ENCODE measurements around the gene OR9Q1.
A peak's percentile ranks its signal among the peaks of the same experiment; 100 is the strongest.

The OR9Q1 gene

DNA sequence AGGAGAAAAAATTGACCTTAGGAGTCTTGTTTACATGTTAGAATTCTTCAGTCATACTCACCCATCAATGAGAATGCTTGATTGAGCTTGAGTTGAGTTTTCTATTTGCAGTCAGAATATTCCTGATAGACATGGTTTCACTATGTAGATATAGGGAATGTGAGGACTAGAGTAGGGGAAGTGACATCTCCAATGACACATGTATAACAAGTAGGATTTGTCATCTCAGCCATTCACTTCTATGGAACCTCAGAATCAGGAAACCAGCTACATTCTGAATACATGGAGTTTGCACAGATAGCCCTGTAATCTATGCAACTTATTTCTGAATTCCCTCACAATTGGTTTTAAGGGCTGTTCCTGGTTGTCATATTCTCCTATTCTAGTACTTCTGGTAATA is 20.1 kb upstream of the OR9Q1 start:
- DNase-seq (ENCODE audit: low read depth), result no peak
- H3K4me3 ChIP-seq (ENCODE audit: low read length), result no peak overlapping the region
- TF ChIP-seq, protein P1, sequence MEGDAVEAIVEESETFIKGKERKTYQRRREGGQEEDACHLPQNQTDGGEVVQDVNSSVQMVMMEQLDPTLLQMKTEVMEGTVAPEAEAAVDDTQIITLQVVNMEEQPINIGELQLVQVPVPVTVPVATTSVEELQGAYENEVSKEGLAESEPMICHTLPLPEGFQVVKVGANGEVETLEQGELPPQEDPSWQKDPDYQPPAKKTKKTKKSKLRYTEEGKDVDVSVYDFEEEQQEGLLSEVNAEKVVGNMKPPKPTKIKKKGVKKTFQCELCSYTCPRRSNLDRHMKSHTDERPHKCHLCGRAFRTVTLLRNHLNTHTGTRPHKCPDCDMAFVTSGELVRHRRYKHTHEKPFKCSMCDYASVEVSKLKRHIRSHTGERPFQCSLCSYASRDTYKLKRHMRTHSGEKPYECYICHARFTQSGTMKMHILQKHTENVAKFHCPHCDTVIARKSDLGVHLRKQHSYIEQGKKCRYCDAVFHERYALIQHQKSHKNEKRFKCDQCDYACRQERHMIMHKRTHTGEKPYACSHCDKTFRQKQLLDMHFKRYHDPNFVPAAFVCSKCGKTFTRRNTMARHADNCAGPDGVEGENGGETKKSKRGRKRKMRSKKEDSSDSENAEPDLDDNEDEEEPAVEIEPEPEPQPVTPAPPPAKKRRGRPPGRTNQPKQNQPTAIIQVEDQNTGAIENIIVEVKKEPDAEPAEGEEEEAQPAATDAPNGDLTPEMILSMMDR (conservative IDR thresholded peaks at IDR 0.05; ENCODE audit: low read depth, low read length), result no peak

DNA sequence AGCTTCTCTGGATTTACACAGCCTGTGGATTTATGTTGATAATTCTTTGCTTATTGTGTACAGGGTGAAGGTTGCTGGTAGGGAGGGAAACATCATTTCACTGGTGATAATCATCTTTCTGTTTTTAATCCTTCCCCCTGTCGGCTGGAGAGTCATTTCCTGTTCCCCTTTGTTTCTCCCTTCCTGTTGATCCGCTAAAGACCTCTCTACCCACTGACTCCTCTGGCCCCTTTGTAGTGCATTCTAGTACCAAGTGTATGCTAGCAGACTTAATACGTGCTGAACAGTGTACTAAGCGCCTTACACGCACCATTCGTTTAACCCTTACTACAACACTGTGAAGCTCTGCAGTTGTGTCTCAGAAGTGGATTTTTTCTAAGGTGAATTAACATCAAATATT is 19.0 kb upstream of the OR9Q1 start:
- DNase-seq (ENCODE audit: low read depth), result peak; percentile 17
- TF ChIP-seq, protein P1 (conservative IDR thresholded peaks at IDR 0.05; ENCODE audit: low read depth, low read length), result no peak
- H3K4me3 ChIP-seq (ENCODE audit: low read length), result no peak overlapping the region

DNA sequence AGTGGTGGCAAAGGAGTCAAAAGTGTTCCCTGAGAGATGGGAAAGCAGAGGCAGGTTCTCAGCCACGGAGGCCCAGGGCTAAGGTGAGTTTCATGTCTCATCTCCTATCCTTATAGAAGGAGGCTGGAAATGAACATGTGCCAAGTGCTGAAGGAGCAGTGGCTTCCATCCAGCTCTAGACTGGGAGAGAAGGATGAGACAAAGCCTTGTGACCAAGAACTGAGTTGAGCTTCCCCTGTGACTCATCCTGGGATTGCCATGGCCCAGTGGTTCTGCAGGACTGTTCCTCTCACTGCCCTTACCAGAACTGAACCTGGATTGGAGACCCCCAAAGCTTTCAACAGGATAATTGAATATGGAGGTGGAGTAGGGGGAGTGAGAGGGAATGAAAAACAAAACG is 16.7 kb upstream of the OR9Q1 start:
- H3K4me3 ChIP-seq (ENCODE audit: low read length), result no peak overlapping the region
- TF ChIP-seq, protein P1 (conservative IDR thresholded peaks at IDR 0.05; ENCODE audit: low read depth, low read length), result no peak
- DNase-seq (ENCODE audit: low read depth), result peak; percentile 19

DNA sequence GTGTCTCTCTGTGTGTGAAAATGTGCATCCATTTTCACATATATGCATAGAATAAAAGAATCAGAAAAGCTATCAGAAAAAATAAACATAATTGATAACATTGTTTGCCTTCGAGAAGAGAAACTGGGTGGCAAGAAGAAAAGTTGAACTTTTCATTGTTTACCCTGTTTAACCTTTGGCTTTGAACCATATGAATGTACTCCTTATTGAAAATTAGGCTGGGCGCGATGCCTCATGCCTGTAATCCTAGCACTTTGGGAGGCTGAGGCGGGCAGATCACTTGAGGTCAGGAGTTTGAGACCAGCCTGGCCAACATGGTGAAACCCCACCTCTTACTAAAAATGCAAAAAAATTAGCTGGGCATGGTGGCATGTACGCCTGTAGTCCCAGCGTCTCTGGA is 11.9 kb upstream of the OR9Q1 start:
- TF ChIP-seq, protein P1 (conservative IDR thresholded peaks at IDR 0.05; ENCODE audit: low read depth, low read length), result no peak

DNA sequence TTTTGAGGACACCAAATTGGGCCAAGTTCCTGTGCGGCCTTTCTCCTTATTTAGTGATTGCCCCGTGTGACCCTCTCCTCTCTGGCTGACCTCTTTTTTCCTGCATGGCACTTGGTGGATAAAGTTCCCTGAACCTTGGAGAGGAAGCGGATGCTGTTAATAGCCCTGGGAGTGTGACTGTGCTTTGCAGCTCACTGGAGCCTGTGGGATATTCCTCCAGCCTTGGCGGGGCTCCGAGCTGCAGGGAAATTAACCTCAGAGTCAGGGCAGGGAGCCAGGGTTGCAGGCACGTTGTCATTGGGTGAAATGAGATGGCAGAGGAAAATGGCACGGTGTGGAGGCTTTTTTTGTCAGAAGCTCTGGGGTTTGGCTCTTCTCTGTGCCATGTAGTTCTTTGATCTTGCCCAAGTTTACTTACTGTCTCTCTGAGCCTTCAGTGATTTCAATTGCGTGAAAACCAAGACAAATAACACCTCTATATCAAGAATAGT is 965 bp downstream of the OR9Q1 start:
- H3K4me3 ChIP-seq (ENCODE audit: low read length), result no peak overlapping the region
- DNase-seq (ENCODE audit: low read depth), result peak; percentile 19
- TF ChIP-seq, protein P1 (conservative IDR thresholded peaks at IDR 0.05; ENCODE audit: low read depth, low read length), result no peak

More for the DNA sequence above, 11.9 kb upstream of the OR9Q1 start:
- no peak for DNase-seq (ENCODE audit: low read depth)
- H3K4me3 ChIP-seq (ENCODE audit: low read length), result no peak overlapping the region

DNA sequence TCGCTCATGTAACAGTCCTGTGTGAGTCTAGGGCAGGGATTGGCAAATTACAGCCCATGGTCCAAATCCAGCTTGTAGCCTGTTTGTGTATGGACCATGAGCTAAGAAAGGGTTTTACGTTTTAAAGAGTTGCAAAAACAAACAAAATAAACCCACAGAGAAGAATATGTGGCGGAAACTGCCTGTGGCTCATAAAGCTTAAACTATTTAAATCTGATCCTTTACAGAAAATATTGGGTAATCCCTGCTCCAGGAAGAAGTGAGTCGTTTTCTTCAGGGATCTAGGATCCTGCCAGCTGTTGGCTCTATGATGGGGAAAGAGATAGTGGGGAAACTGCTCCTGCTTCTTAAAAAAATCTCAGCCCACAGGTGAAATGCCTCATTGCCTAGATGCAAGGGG is 3.7 kb downstream of the OR9Q1 start:
- no peak overlapping the region for H3K4me3 ChIP-seq (ENCODE audit: low read length)
- no peak for DNase-seq (ENCODE audit: low read depth)
- TF ChIP-seq, protein P1 (conservative IDR thresholded peaks at IDR 0.05; ENCODE audit: low read depth, low read length), result no peak

DNA sequence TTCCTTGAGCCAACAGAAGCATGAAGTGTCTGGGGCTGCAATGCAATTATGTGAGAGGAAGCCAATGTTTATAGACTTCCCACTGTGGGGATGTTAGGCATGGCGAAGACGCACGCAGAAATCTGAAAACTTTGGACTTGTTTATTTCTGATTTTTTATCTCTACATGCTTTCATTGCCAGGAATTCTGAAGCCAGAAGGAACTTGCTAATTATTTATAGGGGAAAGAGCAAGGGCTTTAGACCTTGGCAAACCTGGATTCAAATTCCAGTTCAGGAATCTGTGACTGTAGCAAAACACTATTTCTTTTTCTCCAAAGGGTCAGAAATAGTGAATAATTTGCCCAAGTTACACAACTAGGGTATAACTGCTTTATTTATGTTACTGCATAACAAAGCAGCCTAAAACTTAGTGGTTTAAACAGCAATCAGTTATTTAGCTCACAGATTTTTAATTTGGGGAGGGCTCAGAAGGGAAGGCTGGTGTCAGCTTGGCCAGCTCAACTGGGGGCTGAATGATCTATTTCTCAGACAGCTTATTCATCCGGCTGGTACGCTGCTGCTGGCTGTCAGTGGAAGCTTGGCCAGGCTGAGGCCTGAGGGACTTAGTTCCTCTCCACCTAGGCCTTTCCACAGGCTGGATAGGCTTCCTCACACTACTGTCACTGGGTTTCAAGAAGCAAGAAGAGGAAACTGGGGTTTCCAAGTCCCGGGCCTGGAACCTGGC is 5.2 kb downstream of the OR9Q1 start:
- no peak overlapping the region for H3K4me3 ChIP-seq (ENCODE audit: low read length)
- TF ChIP-seq, protein P1 (conservative IDR thresholded peaks at IDR 0.05; ENCODE audit: low read depth, low read length), result no peak
- DNase-seq (ENCODE audit: low read depth), result no peak
